NCI-H2196 (cell line): ENCODE measurements around the gene DIS3L2.
A peak's percentile ranks its signal among the peaks of the same experiment; 100 is the strongest.
"Not testable (repeated sequence)": the region's sequence is repeated elsewhere in the genome, so short reads cannot be mapped to it uniquely, and the experiment has no call there.

Experiments
- DNase-seq: peaks from one replicate; lab custom pipeline; 2025; ENCODE audit not compliant: unreplicated experiment; lab: John Stamatoyannopoulos, UW

Gene DIS3L2

GRCh38 chr2:232111551-232111950 is 150.0 kb downstream of the DIS3L2 start:
- no peak for DNase-seq

GRCh38 chr2:232113821-232114220 is 152.3 kb downstream of the DIS3L2 start:
- no peak for DNase-seq

- not testable (repeated sequence) for DNase-seq
These were observed 154.3 kb downstream of the DIS3L2 start for GRCh38 chr2:232115728-232116361.

- DNase-seq: no peak
These were observed 155.3 kb downstream of the DIS3L2 start for GRCh38 chr2:232116852-232117251.

DNA sequence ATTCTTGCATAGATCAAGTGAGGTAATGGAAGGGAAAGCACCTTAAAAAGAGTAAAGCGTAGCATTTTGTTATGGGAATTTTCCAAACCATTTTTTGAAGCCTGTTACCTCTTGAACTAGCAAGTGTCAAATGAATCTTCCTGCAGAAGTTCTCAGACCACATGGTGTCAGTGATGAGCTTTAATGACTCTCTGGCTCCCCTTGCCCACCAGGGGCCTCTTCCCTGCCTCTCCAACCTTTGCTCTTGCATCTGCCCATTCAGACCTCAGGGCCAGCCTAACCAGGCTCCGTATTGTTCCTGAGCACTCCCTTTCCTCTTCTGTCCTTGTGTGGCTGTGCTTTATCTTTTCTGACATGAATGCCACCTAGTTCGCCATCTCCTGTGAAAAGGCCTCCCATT is 155.9 kb downstream of the DIS3L2 start:
- DNase-seq: no peak

GRCh38 chr2:232120911-232121310 is 159.4 kb downstream of the DIS3L2 start:
- DNase-seq: no peak

- DNase-seq: no peak
These were observed 162.8 kb downstream of the DIS3L2 start for GRCh38 chr2:232124309-232124708.

DNA sequence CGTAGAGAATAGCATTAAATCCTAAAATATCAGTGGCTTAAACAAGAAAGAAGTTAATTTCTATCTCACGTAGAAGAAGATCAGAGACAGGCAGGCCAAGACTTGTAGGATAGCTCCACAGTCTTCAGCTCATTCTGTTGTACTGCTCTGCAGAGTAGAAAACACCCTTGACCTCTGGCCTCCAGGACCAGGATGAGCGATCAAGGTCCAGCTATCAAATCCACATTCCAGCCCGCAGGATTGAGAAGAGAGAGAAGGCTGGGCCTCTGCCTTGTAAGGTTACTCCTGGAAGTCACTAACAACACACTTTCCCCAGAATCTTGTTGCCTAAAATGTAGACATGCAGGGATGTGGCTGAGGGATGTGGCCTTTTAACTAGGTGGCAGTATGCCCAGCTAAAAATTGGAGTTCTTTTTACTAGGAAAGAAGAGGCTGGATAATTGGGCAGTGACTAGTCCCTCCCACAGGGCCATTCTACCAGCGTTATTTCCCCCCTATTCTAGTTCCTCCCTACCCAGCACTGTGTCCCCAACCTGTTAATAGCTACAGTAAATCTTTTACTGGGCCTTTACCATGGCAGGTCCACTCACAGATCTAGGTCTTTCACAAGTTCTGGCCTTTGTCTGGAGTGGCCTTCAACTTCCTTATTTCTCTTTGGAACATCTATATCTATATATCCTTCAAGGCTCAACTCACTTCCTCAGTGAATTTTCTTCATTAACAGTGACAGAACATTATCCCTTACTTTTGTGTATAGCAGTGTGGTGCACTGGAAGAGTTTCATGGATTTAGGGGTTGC is 165.0 kb downstream of the DIS3L2 start:
- no peak for DNase-seq

DNA sequence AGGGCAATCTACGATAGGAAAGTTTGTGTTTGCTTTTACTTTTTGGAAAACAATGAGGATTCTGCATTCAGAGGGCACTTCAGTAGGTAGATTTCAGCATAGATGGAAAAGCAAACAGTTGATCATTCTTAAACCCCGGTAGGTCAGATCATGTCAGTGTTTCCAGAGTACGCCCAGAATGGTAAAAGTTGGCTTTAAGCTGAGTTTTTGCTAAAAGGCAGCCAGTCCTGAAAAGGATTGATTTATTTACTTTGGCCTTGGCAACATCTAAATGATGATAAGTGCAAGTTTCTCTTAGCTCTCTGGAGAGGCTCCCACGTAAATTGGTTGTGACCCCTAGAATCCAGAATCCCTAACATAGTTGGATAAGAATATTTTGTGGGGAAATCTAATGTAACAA is 168.0 kb downstream of the DIS3L2 start:
- DNase-seq: no peak

GRCh38 chr2:232132181-232132580 is 170.7 kb downstream of the DIS3L2 start:
- DNase-seq: no peak

DNA sequence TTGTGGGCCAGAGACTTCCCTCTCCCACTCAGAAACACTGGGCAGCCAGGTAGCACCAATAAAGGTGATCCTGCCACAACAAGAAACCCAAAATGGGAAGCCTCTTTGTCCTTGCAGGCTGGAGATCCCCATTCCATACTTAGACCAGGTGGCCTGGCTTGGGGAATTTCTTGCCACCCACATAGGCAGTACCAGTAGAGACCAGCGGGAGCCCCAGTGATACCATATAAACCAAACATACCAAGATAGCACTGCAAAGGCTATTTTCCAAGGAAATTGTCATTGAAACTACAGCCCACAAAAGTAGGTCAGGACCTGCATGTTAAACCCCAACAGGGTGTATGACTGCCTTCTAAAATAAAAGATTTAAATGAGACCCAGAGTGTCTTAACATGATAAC is 171.6 kb downstream of the DIS3L2 start:
- DNase-seq: no peak

- DNase-seq: no peak
These were observed 173.4 kb downstream of the DIS3L2 start for GRCh38 chr2:232134939-232135338.

DNA sequence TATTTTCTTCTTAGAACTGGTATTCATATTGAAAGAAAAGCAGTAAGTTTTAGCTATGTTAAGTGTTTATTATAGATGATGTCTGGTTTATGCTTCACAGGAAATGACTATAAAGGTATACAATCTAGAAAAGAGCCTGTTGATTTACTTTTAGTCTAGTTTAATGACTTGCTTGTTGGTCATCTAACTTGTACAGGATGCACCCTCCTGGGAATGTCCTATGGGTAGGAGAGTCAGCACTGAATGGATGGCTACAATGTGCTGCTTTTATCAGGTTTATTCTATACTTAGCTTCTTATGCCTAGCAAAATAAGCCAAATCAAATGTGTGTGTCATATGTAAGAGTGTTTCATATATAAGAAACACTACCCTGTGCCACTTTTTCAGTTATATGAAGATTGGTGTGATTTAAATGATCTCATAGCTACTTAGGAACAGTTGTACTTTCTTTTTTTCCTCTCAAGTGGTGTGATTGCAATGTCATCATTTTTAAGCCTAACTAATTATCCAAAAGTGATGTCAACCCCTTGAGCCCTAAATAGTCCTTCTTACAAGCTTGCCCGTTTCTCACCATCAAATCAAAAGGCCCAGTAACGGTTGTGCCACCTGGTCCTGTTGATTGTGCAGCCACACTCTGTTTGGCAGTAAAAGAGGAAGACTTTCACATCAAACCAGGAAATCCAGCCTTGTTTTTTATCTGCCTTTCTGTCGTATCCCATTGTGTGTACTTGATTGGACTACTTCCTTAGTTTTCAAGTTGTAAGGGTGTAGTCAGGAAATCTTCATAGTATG is 176.0 kb downstream of the DIS3L2 start:
- DNase-seq: no peak

DNA sequence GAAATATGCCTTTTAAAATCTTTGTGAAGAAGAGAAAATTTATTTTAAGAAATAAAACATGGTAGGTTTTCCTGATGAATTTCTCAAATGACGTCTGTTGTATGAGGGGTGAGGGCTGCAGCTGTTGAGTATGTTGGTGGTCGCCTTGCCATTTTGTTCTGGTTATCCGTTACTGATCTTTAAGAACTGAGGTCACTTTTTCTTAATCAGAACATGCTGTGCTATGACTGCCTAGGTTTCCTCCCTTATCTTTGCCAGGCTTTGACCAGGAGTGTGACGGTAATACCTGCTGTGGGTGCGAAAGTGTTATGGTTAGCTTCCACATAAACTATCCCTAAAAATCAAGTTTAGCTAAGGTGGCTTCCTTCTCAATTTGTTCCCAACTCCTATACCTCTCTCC is 176.9 kb downstream of the DIS3L2 start:
- DNase-seq: no peak

DNA sequence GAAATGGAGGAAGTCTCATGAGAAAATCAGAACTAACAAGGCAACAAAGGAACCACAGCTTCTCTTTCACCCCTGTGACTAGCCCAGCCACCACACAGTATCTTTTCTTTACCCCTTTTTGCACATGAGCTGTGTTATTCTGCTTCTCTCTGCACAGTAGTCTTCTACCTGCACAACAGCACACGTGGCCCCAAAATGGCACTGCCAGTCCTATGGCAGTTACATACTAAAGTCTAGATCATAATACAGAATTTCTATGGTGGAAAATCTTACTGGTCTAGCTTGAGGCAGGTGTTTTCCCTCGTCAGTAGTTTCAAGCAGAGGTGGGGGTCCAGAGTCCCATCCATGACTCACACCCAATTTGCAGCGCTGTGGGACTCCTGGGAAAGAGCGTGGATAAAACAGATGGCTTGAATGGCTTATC is 177.7 kb downstream of the DIS3L2 start:
- no peak for DNase-seq

- no peak for DNase-seq
These were observed 178.5 kb downstream of the DIS3L2 start for GRCh38 chr2:232139786-232140562.

DNA sequence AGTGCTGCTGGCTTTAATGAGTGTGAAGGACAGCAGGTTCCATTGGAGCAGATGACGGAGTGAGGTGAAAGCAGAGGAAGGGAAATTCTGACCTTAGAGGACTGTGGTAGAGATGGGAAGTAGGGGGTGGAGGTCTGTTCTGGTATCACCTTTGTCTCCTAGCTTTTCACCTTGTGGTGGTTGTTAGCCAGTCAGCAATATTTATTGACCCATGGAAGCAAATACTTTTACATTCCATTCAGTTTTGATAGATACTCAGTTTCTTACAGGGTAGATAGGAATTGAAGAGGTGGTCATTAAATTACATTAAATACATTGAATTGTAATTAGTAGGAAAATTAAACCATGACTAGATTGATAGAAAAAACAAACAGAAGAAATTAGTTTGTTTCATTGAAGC is 180.1 kb downstream of the DIS3L2 start:
- no peak for DNase-seq

DNA sequence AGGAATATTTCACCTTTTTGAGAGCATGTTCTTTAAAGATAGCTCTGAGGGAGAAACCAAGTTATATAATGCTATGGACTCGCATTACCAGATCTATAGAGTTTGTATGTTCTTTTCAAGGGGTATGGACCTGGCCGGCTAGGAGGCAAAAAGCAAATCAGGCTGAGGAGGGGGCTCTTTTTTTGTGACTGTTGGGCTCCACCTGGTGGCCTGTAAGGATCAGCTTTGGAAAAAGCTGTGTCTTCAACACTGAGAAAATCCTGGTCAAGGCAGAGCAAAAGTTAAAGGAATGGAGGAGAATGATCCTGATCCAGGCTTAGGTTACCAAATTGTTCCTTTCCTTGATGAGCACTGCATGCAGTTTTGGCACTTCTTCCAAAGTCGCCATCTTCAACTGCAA is 180.5 kb downstream of the DIS3L2 start:
- peak; percentile 10 for DNase-seq

DNA sequence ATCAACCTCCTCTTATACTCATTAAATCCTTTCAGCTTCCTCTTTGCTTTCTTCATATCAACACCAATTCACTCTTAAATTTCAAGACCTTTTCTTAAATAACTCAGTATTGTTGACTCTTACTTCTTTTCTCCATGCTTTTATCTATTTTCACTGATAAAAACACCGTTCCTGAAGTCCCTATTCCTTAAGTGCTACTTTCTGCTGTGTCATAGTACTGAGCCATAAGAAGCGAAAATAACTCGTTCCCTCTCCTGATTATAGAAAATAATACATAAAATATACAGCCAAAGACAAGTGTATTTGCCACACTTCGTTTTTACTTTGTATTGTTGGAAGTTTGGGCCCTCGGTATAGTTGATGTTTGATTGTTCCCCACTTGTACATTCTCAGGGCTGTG is 181.0 kb downstream of the DIS3L2 start:
- no peak for DNase-seq

DNA sequence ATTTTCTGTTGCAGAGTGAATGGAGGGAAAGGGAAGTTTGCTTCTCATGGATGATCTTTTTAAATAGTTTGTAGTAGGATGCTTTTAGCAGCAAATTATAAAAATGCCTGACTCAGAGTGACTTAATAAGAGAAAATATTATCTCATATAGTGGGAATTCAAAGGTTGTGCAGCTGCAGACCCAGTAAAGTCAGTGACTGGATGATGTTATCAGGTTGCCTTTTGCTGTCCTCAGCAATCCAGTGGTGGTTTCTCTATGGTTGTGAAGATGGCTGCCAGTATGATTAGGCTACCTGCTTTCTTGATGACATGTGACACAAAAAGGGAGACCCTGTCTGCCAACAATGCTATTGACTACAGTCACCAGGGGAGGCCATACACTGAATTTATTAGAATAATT is 184.8 kb downstream of the DIS3L2 start:
- DNase-seq: no peak

- DNase-seq: no peak
These were observed 186.0 kb downstream of the DIS3L2 start for GRCh38 chr2:232147440-232148077.
